ENCODE data around the gene CADPS2.

CADPS2 gene

GRCh38 chr7:122886357-122887081, at the start of gene CADPS2:
Gene CADPS2, minus strand, starts transcription at chr7:122886460. Its CDS starts 123 bp downstream, at chr7:122886337.
- Histone ChIP-seq H3K4me1 (ENCODE audit: control insufficient read depth, insufficient read depth, low read length) (peaks cover 34% of the 10 kb centered on the region), H3K36me3 (ENCODE audit: control insufficient read depth, insufficient read depth, low read length) (no peaks in the 10 kb centered on the region), H3K27me3 (ENCODE audit: control insufficient read depth, insufficient read depth, low read length) (no peaks in the 10 kb centered on the region), H3K9ac (ENCODE audit: low read length) (peak within 1 kb of the TSS; percentile 86), H3K9me3 (ENCODE audit: control insufficient read depth, low read length) (no peaks in the 10 kb centered on the region), H3K4me3 (ENCODE audit: low read length) (peak within 1 kb of the TSS; percentile 74)

- H3K4me3 ChIP-seq (ENCODE audit: low read length): no peak overlapping the region
- H3K36me3 ChIP-seq (ENCODE audit: control insufficient read depth, insufficient read depth, low read length): no peaks in the 10 kb centered on the region
- no peaks in the 10 kb centered on the region for H3K9me3 ChIP-seq (ENCODE audit: control insufficient read depth, low read length)
- H3K4me1 ChIP-seq (ENCODE audit: control insufficient read depth, insufficient read depth, low read length): no peaks in the 10 kb centered on the region
- no peak overlapping the region for H3K9ac ChIP-seq (ENCODE audit: low read length)
- no peaks in the 10 kb centered on the region for H3K27me3 ChIP-seq (ENCODE audit: control insufficient read depth, insufficient read depth, low read length)
Measured at GRCh38 chr7:122935620-122936019, 49.4 kb upstream of the CADPS2 start.

GRCh38 chr7:122919643-122920181, 33.5 kb upstream of the CADPS2 start:
- no peaks in the 10 kb centered on the region for H3K27me3 ChIP-seq (ENCODE audit: control insufficient read depth, insufficient read depth, low read length)
- H3K4me1 ChIP-seq (ENCODE audit: control insufficient read depth, insufficient read depth, low read length): no peaks in the 10 kb centered on the region
- no peak overlapping the region for H3K4me3 ChIP-seq (ENCODE audit: low read length)
- H3K9ac ChIP-seq (ENCODE audit: low read length): no peak overlapping the region
- no peaks in the 10 kb centered on the region for H3K9me3 ChIP-seq (ENCODE audit: control insufficient read depth, low read length)
- no peaks in the 10 kb centered on the region for H3K36me3 ChIP-seq (ENCODE audit: control insufficient read depth, insufficient read depth, low read length)

DNA sequence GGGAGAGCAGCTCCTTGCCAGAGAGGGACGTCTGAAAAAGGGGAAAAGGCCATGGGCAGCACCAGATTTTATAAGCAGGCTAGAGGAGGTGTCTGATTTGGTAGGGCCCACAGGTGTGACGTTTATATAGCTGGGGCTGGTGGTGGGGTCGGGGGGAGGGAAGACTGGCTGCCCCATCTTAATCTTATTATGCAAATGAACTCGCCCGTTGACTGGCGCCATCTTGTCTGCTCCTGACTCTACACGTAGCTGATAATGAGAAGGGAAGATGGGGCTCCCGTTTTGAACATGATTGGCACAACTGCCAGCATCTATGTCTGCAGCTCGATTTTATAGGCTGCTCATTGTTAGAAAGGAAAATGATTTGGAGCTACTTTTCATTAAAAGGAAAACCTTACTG, 28.6 kb upstream of the CADPS2 start:
- no peaks in the 10 kb centered on the region for H3K9me3 ChIP-seq (ENCODE audit: control insufficient read depth, low read length)
- H3K27me3 ChIP-seq (ENCODE audit: control insufficient read depth, insufficient read depth, low read length): no peaks in the 10 kb centered on the region
- H3K4me1 ChIP-seq (ENCODE audit: control insufficient read depth, insufficient read depth, low read length): no peaks in the 10 kb centered on the region
- no peak overlapping the region for H3K4me3 ChIP-seq (ENCODE audit: low read length)
- H3K36me3 ChIP-seq (ENCODE audit: control insufficient read depth, insufficient read depth, low read length): no peaks in the 10 kb centered on the region
- no peak overlapping the region for H3K9ac ChIP-seq (ENCODE audit: low read length)

DNA sequence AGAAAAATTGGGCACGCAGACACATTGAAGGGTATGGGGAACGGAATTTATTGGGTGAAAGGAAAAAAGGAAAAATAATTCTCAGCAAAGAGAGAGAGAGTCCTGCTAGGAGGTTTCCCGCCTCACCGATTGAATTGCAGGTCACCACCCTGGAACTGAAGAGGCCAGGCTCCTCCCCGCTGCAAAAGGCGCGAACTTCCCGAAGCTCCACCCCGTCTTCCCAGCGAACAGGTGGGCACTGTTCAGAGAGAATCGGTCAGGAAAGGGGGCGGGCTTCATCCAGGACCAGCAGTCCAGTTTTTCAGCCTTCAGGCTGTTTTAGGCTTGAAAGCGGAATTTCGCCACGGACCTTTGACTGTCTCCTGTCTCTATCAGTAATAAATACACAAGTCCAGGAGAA, 27.3 kb upstream of the CADPS2 start:
- Histone ChIP-seq H3K9me3 (ENCODE audit: control insufficient read depth, low read length) (no peaks in the 10 kb centered on the region), H3K27me3 (ENCODE audit: control insufficient read depth, insufficient read depth, low read length) (no peaks in the 10 kb centered on the region), H3K4me1 (ENCODE audit: control insufficient read depth, insufficient read depth, low read length) (no peaks in the 10 kb centered on the region), H3K4me3 (ENCODE audit: low read length) (no peak overlapping the region), H3K36me3 (ENCODE audit: control insufficient read depth, insufficient read depth, low read length) (no peaks in the 10 kb centered on the region), H3K9ac (ENCODE audit: low read length) (no peak overlapping the region)

DNA sequence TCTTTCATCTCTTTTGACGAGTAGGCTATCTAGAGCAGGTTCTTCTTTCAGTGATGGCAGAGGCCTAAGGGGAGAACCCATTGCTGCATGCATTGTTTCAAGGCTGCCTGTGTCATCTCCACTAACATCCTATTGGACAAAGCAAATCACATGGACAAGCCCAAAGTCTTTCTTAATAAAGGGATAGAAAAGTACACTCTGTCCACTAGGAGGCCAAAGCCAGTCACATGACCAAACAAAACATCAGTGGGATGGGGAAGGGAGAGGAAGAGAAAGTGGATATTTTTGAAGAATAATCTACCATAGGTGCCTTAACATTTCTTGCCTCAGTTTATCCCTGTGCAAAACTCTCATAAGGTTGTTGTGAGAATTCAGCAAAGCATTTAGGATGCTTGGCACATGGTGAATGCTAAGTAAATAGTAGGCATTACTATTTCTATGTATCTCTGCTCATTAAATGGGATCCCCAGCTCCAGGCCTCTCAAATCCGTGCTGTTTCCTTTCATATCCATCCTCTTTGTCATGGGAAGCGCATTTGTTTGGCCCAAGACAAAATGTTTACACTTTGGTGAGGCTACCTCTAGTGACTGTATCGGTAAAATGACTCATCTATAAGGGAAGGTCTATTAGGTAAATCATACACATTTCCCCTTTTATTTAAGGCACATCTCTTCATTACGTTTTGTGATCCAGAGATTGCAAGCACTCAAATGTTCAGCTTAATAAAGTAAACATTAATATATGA, 16.7 kb upstream of the CADPS2 start:
- Histone ChIP-seq H3K9me3 (ENCODE audit: control insufficient read depth, low read length) (no peaks in the 10 kb centered on the region), H3K27me3 (ENCODE audit: control insufficient read depth, insufficient read depth, low read length) (no peaks in the 10 kb centered on the region), H3K36me3 (ENCODE audit: control insufficient read depth, insufficient read depth, low read length) (no peaks in the 10 kb centered on the region), H3K4me3 (ENCODE audit: low read length) (no peak overlapping the region), H3K4me1 (ENCODE audit: control insufficient read depth, insufficient read depth, low read length) (no peaks in the 10 kb centered on the region), H3K9ac (ENCODE audit: low read length) (no peak overlapping the region)

DNA sequence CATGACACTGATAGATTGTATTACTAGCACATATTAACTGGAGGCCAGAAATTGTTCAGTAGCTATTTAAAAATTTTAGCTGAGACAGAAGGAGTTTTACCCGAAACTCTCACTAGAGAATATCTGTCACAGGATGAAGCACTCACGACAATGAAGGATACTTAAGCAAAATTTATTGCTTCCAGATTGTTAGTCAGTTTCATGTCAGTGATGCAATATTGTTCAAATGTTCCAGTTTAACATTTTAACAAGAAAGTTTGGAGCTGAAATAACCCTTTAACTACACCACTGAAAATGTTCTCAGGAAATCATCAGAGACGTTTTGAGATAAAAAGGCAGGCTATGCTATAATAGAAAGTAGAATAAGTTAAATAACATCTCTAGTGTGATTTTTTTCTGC, 15.0 kb upstream of the CADPS2 start:
- H3K36me3 ChIP-seq (ENCODE audit: control insufficient read depth, insufficient read depth, low read length): no peaks in the 10 kb centered on the region
- no peaks in the 10 kb centered on the region for H3K27me3 ChIP-seq (ENCODE audit: control insufficient read depth, insufficient read depth, low read length)
- no peaks in the 10 kb centered on the region for H3K9me3 ChIP-seq (ENCODE audit: control insufficient read depth, low read length)
- H3K4me3 ChIP-seq (ENCODE audit: low read length): no peak overlapping the region
- no peaks in the 10 kb centered on the region for H3K4me1 ChIP-seq (ENCODE audit: control insufficient read depth, insufficient read depth, low read length)
- no peak overlapping the region for H3K9ac ChIP-seq (ENCODE audit: low read length)

DNA sequence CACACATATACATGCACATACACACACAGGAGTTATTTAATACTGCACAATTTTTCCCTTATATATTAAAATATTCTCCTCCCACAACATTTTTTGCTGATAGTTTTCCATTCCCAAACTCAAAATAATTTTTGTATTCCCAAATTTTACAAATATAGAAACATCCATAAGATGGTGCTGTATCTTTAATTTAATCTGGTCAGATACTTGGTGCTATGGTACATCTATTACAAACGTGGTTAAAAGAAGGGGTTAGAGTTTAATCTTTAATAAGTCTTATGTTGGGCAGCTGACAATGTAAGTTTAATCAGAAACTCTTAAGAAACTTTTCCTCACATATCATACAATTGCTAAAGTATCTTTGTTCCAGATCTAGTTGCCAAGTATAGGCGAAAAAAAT, 10.2 kb upstream of the CADPS2 start:
- H3K36me3 ChIP-seq (ENCODE audit: control insufficient read depth, insufficient read depth, low read length): no peaks in the 10 kb centered on the region
- no peak overlapping the region for H3K4me3 ChIP-seq (ENCODE audit: low read length)
- no peaks in the 10 kb centered on the region for H3K27me3 ChIP-seq (ENCODE audit: control insufficient read depth, insufficient read depth, low read length)
- no peak overlapping the region for H3K9ac ChIP-seq (ENCODE audit: low read length)
- no peaks in the 10 kb centered on the region for H3K4me1 ChIP-seq (ENCODE audit: control insufficient read depth, insufficient read depth, low read length)
- H3K9me3 ChIP-seq (ENCODE audit: control insufficient read depth, low read length): no peaks in the 10 kb centered on the region

DNA sequence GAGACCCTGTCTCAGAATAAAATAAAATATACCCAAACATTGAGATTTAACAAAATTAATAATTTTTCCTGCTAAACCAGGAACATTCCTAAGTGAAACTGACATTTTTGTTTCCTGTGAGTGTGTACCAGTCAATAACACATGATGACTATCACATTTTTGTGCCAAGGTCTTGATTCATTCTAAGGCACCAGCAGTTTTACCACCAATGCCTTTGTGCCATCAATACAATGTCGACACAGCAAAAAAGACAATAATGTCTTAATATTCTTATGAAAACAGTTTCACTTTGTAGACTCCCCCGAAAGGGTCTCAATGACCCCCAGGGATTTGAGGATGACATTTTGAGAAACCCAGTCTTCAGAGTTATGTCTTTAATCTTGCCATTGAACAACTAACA, 7.2 kb upstream of the CADPS2 start:
- H3K36me3 ChIP-seq (ENCODE audit: control insufficient read depth, insufficient read depth, low read length): no peaks in the 10 kb centered on the region
- no peaks in the 10 kb centered on the region for H3K27me3 ChIP-seq (ENCODE audit: control insufficient read depth, insufficient read depth, low read length)
- no peaks in the 10 kb centered on the region for H3K9me3 ChIP-seq (ENCODE audit: control insufficient read depth, low read length)
- no peak overlapping the region for H3K9ac ChIP-seq (ENCODE audit: low read length)
- no peak overlapping the region for H3K4me3 ChIP-seq (ENCODE audit: low read length)
- no peaks in the 10 kb centered on the region for H3K4me1 ChIP-seq (ENCODE audit: control insufficient read depth, insufficient read depth, low read length)

GRCh38 chr7:122889116-122889515, 2.9 kb upstream of the CADPS2 start:
- Histone ChIP-seq H3K9ac (ENCODE audit: low read length) (no peak overlapping the region), H3K9me3 (ENCODE audit: control insufficient read depth, low read length) (no peaks in the 10 kb centered on the region), H3K4me1 (ENCODE audit: control insufficient read depth, insufficient read depth, low read length) (peaks cover 16% of the 10 kb centered on the region), H3K36me3 (ENCODE audit: control insufficient read depth, insufficient read depth, low read length) (no peaks in the 10 kb centered on the region), H3K27me3 (ENCODE audit: control insufficient read depth, insufficient read depth, low read length) (no peaks in the 10 kb centered on the region), H3K4me3 (ENCODE audit: low read length) (no peak overlapping the region)

- Histone ChIP-seq H3K4me3 (ENCODE audit: low read length) (no peak overlapping the region), H3K9me3 (ENCODE audit: control insufficient read depth, low read length) (no peaks in the 10 kb centered on the region), H3K9ac (ENCODE audit: low read length) (no peak overlapping the region), H3K36me3 (ENCODE audit: control insufficient read depth, insufficient read depth, low read length) (no peaks in the 10 kb centered on the region), H3K4me1 (ENCODE audit: control insufficient read depth, insufficient read depth, low read length) (peaks cover 23% of the 10 kb centered on the region), H3K27me3 (ENCODE audit: control insufficient read depth, insufficient read depth, low read length) (no peaks in the 10 kb centered on the region)
Measured at GRCh38 chr7:122887848-122888247, 1.6 kb upstream of the CADPS2 start.

DNA sequence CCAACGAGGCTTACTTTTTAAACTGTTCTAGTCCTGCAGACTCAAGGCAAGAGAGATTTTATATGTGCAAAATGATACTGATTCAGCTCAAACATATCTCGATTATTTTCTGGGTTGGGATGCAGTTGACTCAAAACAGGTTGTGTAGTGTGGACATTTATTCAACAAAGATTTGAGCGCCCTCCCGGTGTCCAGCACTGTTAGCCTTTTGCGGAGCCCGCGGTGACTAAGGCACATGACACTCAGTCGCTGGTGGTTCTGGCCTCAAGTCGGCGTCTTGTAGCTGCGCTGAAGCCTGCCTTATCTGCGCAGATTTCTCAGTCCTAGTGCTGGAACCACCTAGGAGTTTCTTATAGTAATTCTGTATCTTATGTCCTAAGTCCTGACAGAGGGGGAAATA, 938 bp upstream of the CADPS2 start:
- H3K9ac ChIP-seq (ENCODE audit: low read length): peak overlapping the region; percentile 86

More for the DNA sequence above, 938 bp upstream of the CADPS2 start:
- Histone ChIP-seq H3K4me1 (ENCODE audit: control insufficient read depth, insufficient read depth, low read length) (peaks cover 29% of the 10 kb centered on the region), H3K9me3 (ENCODE audit: control insufficient read depth, low read length) (no peaks in the 10 kb centered on the region), H3K27me3 (ENCODE audit: control insufficient read depth, insufficient read depth, low read length) (no peaks in the 10 kb centered on the region), H3K4me3 (ENCODE audit: low read length) (peak overlapping the region; percentile 74), H3K36me3 (ENCODE audit: control insufficient read depth, insufficient read depth, low read length) (no peaks in the 10 kb centered on the region)

Data from mucosa of stomach (tissue), 1 donor.